Kidney (tissue), 14 donors: ENCODE results near the gene CUBN. TPM values are rescaled to one million over a fixed set of nuclear protein-coding genes. Genes with fewer than 3 reads are reported as not detected.

Source experiments
- DNase-seq, 5 donors: peaks; one replicate each; pipeline ENCODE4 v3.0.0-alpha.2; 2013 to 2020
- FAIRE-seq: peaks from 2 replicates; lab custom pipeline; 2012; peaks lifted over from hg19 to GRCh38; lab: Jason Lieb, UNC
- H3K27ac ChIP-seq, 2 donors: one replicate each; pipeline ENCODE4 v1.7.0; 2013; ENCODE audit warnings: low read depth in 2 of 2, low read length in 2 of 2, inconsistent platforms in 1 of 2
- H3K27me3 ChIP-seq: one replicate; pipeline ENCODE4 v1.7.1; 2013; ENCODE audit warnings: low read length, inconsistent platforms; ENCODE audit not compliant: control insufficient read depth, insufficient read depth
- H3K36me3 ChIP-seq, 3 donors: one replicate each; pipeline versions ENCODE4 v1.7.0 to v1.7.1; 2013; ENCODE audit warnings: low read length in 3 of 3, control low read depth in 1 of 3, inconsistent platforms in 1 of 3; ENCODE audit not compliant: insufficient read depth in 3 of 3, control insufficient read depth in 2 of 3
- H3K4me1 ChIP-seq, 3 donors: one replicate each; pipeline versions ENCODE4 v1.7.0 to v1.7.1; 2013; ENCODE audit warnings: low read length in 3 of 3, inconsistent platforms in 1 of 3, low read depth in 1 of 3; ENCODE audit not compliant: control insufficient read depth in 2 of 3, insufficient read depth in 2 of 3
- H3K4me3 ChIP-seq, 3 donors: one replicate each; pipeline versions ENCODE4 v1.7.0 to v1.8.1; 2013; ENCODE audit warnings: low read length in 3 of 3, control low read depth in 1 of 3, inconsistent platforms in 1 of 3
- H3K9ac ChIP-seq, 3 donors: one replicate each; pipeline versions ENCODE4 v1.7.0 to v1.7.1; 2013; ENCODE audit warnings: low read length in 3 of 3, control low read depth in 1 of 3, inconsistent platforms in 1 of 3
- H3K9me3 ChIP-seq, 3 donors: one replicate each; pipeline versions ENCODE4 v1.7.0 to v1.7.1; 2013; ENCODE audit warnings: low read length in 3 of 3, control low read depth in 1 of 3, inconsistent platforms in 1 of 3; ENCODE audit not compliant: control insufficient read depth in 2 of 3, insufficient read depth in 1 of 3
- intact Hi-C: fragments of 100-400 bp; cut with DNase I; formaldehyde crosslinking; loops from one replicate; pipeline ENCODE4 v1.11.1; 2022
- polyA plus RNA-seq: library from polyadenylated mRNA; stranded (reverse); fragments of 350-450 nt; fragmentation: Illumina TruSeq; extraction: RNeasy Lipid Tissue Mini Kit (QIAGEN cat#74804); gene quantifications from one replicate; pipeline ENCODE4 v1.2.3, GENCODE V29; 2014; ENCODE audit warnings: low read depth, low replicate concordance; ENCODE audit not compliant: insufficient read depth
- total RNA-seq: library from RNA; stranded (reverse); fragmentation: NEBNext Ultra II Directional; extraction: Animal tissue kit (Norgen Biotek cat#: 25700); gene quantifications from one replicate; pipeline ENCODE4 v1.2.1, GENCODE V29; 2021
- TF ChIP-seq, protein P1 (sequence below): IDR thresholded peaks from 3 replicates; pipeline ENCODE4 v1.5.1; 2012; ENCODE audit warnings: mild to moderate bottlenecking, moderate library complexity, borderline replicate concordance; ENCODE audit not compliant: insufficient read depth; ENCODE audit errors: extremely low read depth
- donor health status: control.
- donor health status: control.
- donor health status: control.
- donor health status: control.
- donor health status: control.
- donor health status: DM: yes; HTN: yes; CAD: no.
- donor health status: Normal renal cell carcinoma (clear cell type).

The CUBN gene
- total and polyA plus RNA-seq, 2 donors from 2014 or later: 14.8 to 31.6 TPM

DNA sequence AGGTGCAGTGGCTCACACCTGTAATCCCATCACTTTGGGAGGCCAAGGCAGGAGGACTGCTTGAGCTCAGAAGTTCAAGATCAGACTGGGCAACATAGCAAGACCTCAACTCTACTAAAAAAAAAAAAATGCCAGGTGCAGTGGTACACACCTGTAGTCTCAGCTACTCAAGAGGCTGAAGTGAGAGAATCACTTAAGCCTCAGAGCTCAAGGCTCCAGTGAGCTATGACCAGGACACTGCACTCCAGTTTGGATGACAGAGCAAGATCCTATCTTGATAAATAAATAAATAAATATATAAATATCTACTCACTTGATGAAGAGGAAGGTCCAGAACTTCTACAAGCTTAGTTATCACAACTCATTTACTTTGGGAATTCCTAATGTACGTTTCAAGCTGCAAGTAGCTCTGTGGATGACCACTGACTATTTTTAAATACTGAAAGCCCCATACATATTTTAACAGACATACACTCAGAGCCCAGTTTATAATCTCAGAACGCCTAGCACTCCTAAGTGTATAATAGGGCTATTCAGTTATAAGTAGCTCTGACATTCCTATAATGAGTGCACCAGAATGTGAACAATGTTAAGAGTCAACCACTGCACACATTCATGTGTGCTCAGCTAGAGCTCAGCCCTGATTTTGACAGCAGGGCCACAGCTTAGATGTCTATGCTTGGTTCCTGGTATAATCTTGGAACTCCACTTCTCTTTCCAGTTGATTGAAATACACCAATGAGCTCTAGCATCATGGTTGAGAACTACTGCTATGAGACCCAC, 119.1 kb downstream of the CUBN start:
- H3K27ac ChIP-seq: no peak overlapping the region
- FAIRE-seq: no peak
- DNase-seq: no peak
- H3K27me3 ChIP-seq: no peaks in the 10 kb centered on the region
- H3K4me3 ChIP-seq: no peak overlapping the region
- peaks cover 0 to 4% (median 2%) of the 10 kb centered on the region in 3 donors for H3K36me3 ChIP-seq
- H3K9ac ChIP-seq: no peak overlapping the region
- no peaks in the 10 kb centered on the region for H3K9me3 ChIP-seq
- TF ChIP-seq, protein P1, sequence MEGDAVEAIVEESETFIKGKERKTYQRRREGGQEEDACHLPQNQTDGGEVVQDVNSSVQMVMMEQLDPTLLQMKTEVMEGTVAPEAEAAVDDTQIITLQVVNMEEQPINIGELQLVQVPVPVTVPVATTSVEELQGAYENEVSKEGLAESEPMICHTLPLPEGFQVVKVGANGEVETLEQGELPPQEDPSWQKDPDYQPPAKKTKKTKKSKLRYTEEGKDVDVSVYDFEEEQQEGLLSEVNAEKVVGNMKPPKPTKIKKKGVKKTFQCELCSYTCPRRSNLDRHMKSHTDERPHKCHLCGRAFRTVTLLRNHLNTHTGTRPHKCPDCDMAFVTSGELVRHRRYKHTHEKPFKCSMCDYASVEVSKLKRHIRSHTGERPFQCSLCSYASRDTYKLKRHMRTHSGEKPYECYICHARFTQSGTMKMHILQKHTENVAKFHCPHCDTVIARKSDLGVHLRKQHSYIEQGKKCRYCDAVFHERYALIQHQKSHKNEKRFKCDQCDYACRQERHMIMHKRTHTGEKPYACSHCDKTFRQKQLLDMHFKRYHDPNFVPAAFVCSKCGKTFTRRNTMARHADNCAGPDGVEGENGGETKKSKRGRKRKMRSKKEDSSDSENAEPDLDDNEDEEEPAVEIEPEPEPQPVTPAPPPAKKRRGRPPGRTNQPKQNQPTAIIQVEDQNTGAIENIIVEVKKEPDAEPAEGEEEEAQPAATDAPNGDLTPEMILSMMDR: no peak
- intact Hi-C loops: no loop called here
- peaks cover 0 to 5% (median 0%) of the 10 kb centered on the region in 3 donors for H3K4me1 ChIP-seq

DNA sequence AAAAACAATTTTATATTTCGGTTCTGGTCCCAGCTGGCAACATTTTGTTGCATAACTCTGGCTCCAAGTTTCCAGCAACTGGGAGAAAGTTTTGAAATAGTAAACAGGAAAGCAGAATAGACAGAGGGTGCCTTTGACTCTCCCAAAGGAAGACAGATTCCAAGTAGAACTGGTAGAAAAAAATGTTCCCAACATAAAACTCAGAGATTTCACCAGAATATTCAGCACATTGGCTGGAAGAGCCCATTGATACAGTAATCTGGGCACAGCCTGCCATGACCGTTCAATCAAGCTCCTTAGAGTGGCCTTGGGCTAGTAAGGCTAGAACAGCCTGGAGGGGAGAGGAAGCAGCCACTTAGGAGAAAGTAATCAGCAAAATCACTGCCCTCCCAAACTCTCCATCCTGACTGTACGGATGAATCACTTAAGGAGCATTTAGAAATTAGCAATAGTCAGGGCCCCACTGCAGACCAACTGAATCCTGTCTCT, 120.4 kb downstream of the CUBN start:
- intact Hi-C loops: no loop called here
- Histone ChIP-seq H3K9me3 (no peaks in the 10 kb centered on the region), H3K9ac (no peak overlapping the region), H3K4me1 (peaks cover 0 to 5% (median 0%) of the 10 kb centered on the region in 3 donors), H3K27ac (peak overlapping the region in 1 of 2 donors; percentile 11), H3K4me3 (no peak overlapping the region), H3K27me3 (no peaks in the 10 kb centered on the region), H3K36me3 (peaks cover 0 to 4% (median 2%) of the 10 kb centered on the region in 3 donors)
- FAIRE-seq: no peak
- TF ChIP-seq, protein P1: no peak
- DNase-seq: no peak

DNA sequence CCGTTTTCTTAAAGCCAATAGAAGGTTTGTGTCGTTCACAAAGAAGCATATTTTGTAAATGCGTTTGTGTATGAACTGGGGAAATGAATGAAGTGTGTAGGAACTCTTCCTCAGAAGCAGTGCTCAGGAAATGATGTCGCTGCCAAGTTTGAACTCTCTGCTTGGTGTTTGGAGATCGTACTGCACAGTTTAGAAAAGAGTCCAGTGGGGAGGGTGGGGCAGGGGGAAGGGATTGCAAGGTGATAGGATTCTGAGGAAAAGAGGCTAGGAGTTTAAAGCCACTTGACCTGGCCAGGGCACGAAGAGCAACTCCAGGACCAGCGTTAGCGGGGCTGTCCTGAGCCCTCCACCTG, 122.2 kb downstream of the CUBN start:
- FAIRE-seq (no peak), DNase-seq (no peak)
- intact Hi-C loops: no loop called here
- no peak overlapping the region for H3K4me3 ChIP-seq
- TF ChIP-seq, protein P1: no peak
- H3K9me3 ChIP-seq: no peaks in the 10 kb centered on the region
- no peaks in the 10 kb centered on the region for H3K27me3 ChIP-seq
- peaks cover 0 to 4% (median 2%) of the 10 kb centered on the region in 3 donors for H3K36me3 ChIP-seq
- peaks cover 0 to 5% (median 0%) of the 10 kb centered on the region in 3 donors for H3K4me1 ChIP-seq
- peak overlapping the region in 1 of 2 donors; percentile 30 for H3K27ac ChIP-seq
- no peak overlapping the region for H3K9ac ChIP-seq
